ENCODE data around the gene PPP1R7.

Gene PPP1R7

DNA sequence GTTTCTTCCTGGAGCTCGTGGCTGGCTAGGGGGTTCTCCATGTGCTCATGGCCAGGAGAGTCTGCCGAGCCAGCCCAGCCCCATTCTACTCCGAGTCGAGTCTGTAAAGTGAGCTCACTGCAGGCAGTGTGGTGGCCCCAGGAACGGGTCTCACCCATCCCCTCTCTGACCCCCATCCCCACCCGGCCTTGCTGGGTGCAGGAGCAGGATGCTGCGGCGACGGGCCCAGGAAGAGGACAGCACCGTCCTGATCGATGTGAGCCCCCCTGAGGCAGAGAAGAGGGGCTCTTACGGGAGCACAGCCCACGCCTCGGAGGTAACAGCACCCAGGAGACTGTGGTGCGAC, 39.6 kb downstream of the PPP1R7 start:
- TF ChIP-seq NFIC (IDR thresholded peaks at IDR 0.05), result no peak
- no peak for TF ChIP-seq EGR1 (IDR thresholded peaks at IDR 0.05)
- TF ChIP-seq, protein P1, sequence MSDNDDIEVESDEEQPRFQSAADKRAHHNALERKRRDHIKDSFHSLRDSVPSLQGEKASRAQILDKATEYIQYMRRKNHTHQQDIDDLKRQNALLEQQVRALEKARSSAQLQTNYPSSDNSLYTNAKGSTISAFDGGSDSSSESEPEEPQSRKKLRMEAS (IDR thresholded peaks at IDR 0.05), result no peak
- no peak for TF ChIP-seq TEAD4 (IDR thresholded peaks at IDR 0.05)
- TF ChIP-seq CREB1 (IDR thresholded peaks at IDR 0.05; ENCODE audit: low read depth), result no peak
- TF ChIP-seq TCF12 (IDR thresholded peaks at IDR 0.05; ENCODE audit: low read depth), result no peak
- TF ChIP-seq ZBTB7A (IDR thresholded peaks at IDR 0.05; ENCODE audit: low read depth), result no peak
- TF ChIP-seq TAF1 (IDR thresholded peaks at IDR 0.05; ENCODE audit: low read depth), result no peak
- no peak for TF ChIP-seq CEBPB (IDR thresholded peaks at IDR 0.05)
- no peak for TF ChIP-seq USF1 (IDR thresholded peaks at IDR 0.05)
- no peak for TF ChIP-seq YY1 (IDR thresholded peaks at IDR 0.05; ENCODE audit: low read depth)
- TF ChIP-seq RAD21 (IDR thresholded peaks at IDR 0.05; ENCODE audit: low read depth), result no peak
- TF ChIP-seq REST (IDR thresholded peaks at IDR 0.05; ENCODE audit: low read depth), result no peak
- TF ChIP-seq EP300 (IDR thresholded peaks at IDR 0.05; ENCODE audit: borderline replicate concordance), result no peak
- TF ChIP-seq FOXM1 (IDR thresholded peaks at IDR 0.05; ENCODE audit: borderline replicate concordance, low read depth), result no peak

DNA sequence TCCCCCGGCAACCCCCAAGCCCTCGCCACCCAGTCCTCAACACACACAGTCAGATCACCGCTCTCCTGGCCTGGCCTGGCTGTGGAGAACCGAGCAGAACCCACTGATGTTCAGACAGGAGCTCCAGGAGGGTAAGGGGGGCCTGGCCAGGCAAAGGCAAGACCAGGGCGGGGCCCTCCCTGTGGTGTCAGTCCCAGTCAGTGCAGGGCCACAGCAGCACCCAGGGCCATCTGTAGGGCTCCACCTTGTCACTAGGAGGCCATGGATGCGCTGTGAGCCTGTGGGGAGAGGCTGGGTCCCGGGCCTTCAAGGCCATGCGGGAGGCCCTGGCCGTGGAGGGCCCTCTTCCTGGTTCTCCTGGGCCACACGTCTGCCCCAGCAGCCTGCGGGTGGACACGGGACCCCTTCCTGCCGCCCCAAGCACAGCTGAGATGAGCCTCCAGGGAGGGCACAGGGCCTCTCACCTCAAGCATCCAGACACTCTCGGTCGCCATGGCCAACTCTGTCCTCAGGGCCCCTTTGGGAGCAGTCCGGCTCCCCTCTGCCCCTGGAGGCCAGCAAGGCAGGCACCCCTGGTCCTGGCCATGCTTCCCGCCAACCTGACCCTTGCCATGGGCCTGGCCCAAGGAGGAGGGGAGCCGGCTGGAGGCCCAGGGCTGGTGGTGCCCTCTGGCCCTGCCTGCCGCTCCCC, 40.2 kb downstream of the PPP1R7 start:
- TF ChIP-seq TAF1 (IDR thresholded peaks at IDR 0.05; ENCODE audit: low read depth) (no peak), NFIC (IDR thresholded peaks at IDR 0.05) (no peak), FOXM1 (IDR thresholded peaks at IDR 0.05; ENCODE audit: borderline replicate concordance, low read depth) (no peak), RAD21 (IDR thresholded peaks at IDR 0.05; ENCODE audit: low read depth) (no peak), TCF12 (IDR thresholded peaks at IDR 0.05; ENCODE audit: low read depth) (no peak), EGR1 (IDR thresholded peaks at IDR 0.05) (no peak), CREB1 (IDR thresholded peaks at IDR 0.05; ENCODE audit: low read depth) (no peak), USF1 (IDR thresholded peaks at IDR 0.05) (no peak), ZBTB7A (IDR thresholded peaks at IDR 0.05; ENCODE audit: low read depth) (no peak), YY1 (IDR thresholded peaks at IDR 0.05; ENCODE audit: low read depth) (no peak), CEBPB (IDR thresholded peaks at IDR 0.05) (no peak), EP300 (IDR thresholded peaks at IDR 0.05; ENCODE audit: borderline replicate concordance) (no peak), TEAD4 (IDR thresholded peaks at IDR 0.05) (no peak), REST (IDR thresholded peaks at IDR 0.05; ENCODE audit: low read depth) (no peak)
- TF ChIP-seq, protein P1 (IDR thresholded peaks at IDR 0.05), result no peak

DNA sequence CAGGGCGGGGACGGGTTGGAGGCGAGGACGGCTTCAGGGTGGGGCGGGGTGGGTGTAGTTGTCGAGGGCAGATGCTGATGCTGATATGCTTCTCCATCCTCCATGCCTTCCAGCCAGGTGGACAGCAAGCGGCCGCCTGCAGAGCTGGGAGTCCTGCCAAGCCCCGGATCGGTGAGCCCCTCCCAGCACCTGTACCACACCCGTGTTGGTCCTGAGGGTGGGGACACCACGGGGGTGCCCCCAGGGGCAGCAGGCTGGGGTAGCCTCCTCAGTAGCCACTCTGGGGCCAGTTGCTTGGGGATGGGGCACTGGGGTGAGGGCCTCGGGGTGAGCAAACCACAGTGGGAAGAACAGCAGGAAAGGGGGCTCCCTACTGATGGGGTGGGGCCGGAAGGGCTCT, 40.8 kb downstream of the PPP1R7 start:
- TF ChIP-seq, protein P1 (IDR thresholded peaks at IDR 0.05), result no peak
- no peak for TF ChIP-seq NFIC (IDR thresholded peaks at IDR 0.05)

GRCh38 chr2:241193271-241193670, 43.0 kb downstream of the PPP1R7 start:
- TF ChIP-seq EP300 (IDR thresholded peaks at IDR 0.05; ENCODE audit: borderline replicate concordance) (no peak), USF1 (IDR thresholded peaks at IDR 0.05) (no peak), CREB1 (IDR thresholded peaks at IDR 0.05; ENCODE audit: low read depth) (no peak), RAD21 (IDR thresholded peaks at IDR 0.05; ENCODE audit: low read depth) (no peak), TAF1 (IDR thresholded peaks at IDR 0.05; ENCODE audit: low read depth) (no peak), TEAD4 (IDR thresholded peaks at IDR 0.05) (no peak), NFIC (IDR thresholded peaks at IDR 0.05) (no peak), TCF12 (IDR thresholded peaks at IDR 0.05; ENCODE audit: low read depth) (no peak), REST (IDR thresholded peaks at IDR 0.05; ENCODE audit: low read depth) (no peak), ZBTB7A (IDR thresholded peaks at IDR 0.05; ENCODE audit: low read depth) (no peak), FOXM1 (IDR thresholded peaks at IDR 0.05; ENCODE audit: borderline replicate concordance, low read depth) (no peak), EGR1 (IDR thresholded peaks at IDR 0.05) (no peak), YY1 (IDR thresholded peaks at IDR 0.05; ENCODE audit: low read depth) (no peak), CEBPB (IDR thresholded peaks at IDR 0.05) (no peak)
- TF ChIP-seq, protein P1 (IDR thresholded peaks at IDR 0.05), result no peak

Data from Ishikawa (cell line).